Measurements from ENCODE around the gene FAM167B.

FAM167B gene

DNA sequence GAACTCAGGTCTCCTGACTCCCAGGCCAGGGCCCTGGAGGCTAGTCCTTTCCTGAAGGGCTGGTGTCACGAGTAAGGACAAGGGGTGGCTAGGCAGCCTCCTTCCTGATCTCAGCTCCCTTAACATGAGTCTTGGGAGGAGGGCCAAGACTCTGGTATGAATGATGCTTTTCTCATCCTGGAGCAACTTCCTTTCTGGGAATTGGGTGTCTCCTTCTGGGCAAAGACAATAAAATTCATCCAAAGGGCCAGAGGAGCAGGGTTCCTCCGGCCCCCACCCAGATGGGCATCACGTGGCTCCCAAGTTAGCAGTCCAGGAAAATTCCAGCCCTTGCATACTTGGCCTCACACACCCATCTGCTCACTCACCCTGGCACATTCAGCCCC, at the start of gene FAM167B:
FAM167B (plus strand) TSS at position 335 of the 386 bp plus-strand sequence. CDS start 200 bp downstream, outside the sequence.
- no peak for DNase-seq (ENCODE audit: low spot score)

DNA sequence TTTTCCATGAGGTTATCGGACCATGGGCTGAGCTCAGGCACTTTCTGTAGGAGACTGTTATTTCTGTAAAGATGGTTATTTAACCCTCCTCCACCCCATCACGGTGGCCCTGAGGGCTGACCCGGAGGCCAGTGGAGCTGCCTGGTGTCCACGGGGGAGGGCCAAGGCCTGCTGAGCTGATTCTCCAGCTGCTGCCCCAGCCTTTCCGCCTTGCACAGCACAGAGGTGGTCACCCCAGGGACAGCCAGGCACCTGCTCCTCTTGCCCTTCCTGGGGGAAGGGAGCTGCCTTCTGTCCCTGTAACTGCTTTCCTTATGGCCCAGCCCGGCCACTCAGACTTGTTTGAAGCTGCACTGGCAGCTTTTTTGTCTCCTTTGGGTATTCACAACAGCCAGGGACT, 49.2 kb upstream of the FAM167B start:
- no peak for DNase-seq (ENCODE audit: low spot score)

DNA sequence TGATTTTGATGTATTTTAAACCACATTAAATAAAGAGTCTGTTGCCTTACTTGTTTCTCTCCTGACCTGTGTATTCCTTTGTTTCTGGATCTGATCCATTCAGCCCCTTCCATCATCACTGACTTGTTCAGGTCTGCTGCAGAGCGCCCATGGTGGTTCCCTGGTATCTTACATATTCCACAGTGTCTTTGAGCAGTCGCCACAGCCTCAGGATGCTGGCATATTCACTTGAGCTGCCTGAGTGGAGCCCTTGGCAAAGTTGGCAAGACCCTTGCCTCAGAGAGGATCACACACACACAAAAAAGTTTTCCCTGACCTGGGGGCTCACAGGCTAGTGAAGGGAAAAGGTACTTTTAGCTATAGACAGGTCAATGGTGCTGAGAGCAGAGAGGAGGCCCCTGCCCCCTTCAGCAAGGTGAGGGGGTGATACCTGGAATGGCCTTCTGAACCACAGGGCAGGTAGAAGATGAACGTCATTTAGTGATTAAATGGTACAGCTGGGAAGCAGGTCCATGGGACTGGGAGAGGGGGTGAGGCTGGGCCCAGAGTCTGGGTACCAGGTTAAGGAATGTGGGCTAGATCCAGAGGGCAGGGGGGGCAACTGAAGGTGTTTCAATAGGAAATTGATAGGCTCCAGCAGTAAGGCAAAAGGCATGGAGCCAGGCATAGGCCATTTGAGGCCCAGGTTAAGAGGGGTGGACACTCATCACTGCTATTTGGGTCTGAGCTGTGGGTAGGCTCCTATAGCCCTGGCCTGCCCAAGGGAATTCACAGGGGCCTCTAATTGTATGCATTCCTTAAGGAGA, 48.6 kb upstream of the FAM167B start:
- no peak for DNase-seq (ENCODE audit: low spot score)

DNA sequence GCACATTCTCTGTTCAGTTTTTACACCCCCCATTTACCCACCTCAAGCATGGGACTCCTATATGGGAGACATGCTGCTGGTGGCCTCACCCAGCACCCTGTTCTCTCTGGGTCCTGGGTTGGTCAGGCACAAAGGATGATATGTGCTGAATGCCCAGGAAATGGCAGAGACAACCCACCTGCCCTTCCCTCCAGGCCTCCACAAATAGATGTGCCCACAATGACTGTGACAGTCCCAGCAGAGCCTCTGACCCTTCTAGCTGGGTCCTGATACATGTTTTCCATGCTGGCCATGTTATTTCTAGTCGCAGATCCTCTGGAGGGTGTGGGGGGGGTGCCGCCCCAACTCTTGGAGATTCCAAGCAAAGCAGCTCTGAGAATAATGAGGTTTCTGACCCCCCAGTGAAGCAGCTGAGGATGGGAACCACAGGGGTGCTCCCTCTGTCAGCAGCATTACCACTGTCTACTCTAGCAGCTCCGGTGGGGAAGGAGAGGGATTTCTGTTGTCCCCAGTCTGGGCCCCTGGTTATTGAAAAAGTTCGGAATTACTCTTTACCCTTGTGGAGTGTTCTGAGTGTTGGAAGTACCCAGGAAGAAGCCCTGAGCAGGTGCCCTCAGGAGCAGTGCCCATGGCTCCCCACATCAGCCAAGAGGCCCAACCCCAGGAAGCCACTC, 47.8 kb upstream of the FAM167B start:
- no peak for DNase-seq (ENCODE audit: low spot score)

DNA sequence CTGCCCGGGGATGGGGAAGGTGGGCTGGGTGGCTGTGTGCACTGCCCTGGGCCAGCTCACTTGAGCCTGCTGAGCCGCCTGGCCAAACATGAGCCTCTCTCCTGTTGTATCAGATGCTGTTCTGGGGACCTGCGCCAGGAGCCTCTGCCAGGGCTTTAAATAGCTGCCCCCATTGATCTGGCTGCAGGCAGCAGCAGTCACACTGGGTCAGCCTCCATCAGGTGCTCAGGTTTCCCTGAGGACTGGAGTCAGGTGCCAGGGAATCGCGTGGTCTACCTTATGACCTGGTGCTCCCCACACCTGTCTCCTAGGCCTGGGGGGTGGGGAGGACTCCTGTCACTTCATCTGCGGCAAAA, 47.3 kb upstream of the FAM167B start:
- DNase-seq (ENCODE audit: low spot score), result peak; percentile 31

DNA sequence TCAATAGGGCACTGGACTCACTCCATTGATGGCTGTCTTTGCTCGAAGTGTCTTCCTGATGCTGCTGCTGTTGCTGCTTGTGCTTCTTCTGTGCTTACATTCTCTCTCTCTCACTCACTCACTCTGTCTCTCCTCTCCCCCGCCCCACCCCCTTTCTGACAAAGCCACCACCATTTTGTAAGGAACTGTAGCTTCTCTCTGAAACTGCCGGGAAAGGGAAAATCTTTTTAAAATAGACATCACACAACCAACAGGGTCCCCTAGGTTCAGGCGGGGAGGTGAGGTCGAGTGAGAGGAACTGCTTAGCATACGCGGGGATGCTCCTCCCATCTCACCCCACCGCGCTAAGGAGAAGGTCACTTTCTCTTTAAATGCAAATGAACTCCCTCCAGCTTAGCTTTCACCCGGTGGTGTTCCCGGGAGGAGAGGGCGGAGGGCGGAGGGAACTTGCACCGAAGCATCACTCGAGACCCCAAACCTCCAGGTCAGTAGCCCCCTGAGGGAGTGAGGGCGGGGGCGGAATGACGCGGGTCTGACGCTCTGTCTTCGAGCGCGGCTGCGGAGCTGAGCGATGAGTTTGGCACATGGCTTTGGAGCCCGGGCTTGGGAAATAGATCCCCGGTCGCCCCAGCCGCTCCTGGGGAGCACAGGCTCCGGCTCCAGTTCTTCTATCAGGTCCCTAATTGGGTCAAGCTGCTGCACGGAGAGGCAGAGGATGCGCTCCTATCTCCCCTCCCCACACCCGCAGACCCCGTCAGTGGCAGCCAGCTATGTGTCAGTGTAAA, 46.6 kb upstream of the FAM167B start, which contains the start of gene CCDC28B:
CCDC28B (plus strand) TSS at position 370 of the 785 bp plus-strand sequence. CDS start 1,341 bp downstream, outside the sequence.
- DNase-seq (ENCODE audit: low spot score), result peak; percentile 86

DNA sequence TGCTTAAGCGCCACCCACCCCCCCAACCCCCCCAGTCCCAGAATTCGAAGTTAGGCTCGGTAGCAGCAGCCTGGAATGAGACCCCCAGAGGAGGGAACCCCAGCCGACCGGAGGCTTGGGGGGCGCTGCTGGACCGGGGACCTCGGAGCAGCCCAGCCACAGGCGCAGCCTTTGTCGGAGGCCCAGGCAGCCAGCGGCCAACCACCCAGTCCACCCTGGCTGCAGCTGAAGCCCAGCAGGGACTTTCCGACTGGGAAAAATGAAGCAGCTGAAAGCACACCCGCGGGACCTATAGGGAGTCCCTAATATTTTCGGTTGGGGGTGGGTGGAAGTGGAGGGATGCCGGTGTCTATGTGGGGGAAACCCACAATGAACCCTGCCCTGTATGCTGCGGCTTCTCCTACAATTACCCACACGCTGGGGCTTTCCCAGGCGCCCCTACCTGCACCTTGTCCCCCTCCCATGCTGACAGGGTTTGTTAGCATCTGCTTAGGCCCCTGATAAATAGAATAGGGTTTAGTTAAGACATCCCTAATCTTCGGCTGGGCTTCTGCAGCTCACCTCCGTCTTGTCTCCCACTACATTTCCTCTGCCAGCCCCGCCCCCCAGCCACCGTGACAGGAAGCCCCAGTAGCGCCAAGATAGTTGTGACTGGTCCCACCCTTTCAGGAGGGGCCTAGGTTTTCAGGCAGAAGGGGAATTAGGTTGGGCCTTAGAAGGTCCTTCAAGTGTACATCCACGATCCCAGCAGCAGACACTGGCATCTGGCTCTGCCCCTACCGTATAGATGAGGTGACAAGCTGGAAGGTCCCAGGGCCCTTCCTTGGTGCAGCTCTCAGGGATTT, 45.8 kb upstream of the FAM167B start:
- peak; percentile 70 for DNase-seq (ENCODE audit: low spot score)

DNA sequence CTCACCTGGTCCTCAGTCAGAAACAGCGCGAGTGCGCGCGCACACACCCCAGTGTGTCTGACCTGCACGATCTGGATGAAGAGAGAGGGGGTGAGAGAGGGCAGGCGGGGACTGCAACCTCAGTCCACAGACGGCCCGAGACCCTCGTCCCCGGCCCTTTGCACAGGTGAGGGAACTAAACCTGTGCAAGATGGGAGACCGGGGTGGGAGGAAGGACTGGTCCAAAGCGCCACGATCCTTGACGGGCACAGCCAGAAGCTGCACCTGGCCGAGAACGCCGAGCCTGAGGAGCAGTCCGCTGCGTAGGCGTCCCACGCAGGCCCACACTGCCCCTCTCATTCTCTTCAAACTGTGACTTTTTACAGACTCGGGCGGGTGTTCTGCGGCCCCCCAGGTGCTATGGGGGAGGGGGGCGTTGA, 42.1 kb upstream of the FAM167B start:
- DNase-seq (ENCODE audit: low spot score), result no peak

DNA sequence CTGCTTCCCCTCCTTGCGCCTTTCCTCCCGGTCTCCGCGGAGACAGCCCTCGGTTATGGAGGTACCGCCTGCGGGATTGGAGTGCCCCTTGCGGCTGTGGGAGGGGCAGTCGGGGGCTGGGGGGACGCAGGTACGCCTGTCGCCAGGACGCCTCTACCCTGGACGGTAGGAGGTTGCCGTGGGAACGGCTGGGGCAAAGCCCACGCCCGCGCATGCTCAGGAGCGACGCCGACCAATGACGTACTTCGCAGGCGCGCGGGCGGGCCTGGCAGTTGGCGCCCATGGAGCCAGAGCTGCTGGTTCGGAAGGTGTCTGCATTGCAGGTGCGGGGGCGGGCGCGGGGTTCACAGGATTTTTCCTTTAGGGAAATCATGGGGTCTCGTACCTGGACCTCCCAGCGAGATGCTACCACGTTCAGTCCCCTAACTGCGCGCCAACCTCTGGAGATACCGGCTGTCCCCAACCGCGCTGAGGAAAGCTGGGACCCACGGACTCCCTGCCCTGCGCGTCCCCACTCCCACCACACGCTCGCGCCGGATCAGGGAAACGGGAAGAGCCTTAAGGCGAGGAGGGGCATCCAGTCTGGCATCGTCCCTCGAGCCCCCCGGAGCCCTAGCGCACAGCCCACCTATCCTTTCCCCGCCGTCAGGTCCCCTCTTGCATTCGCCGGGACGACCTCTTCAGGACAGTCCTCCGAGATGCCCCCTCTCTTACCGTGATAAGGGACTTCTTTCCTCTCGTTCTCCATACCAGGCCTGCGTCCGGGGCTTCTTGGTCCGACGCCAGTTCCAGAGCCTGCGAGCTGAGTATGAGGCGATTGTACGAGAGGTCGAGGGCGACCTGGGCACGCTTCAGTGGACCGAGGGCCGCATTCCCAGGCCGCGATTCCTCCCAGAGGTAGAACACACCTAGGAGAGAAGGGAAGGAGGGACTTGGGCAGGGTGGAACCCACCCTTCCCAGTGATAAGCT, 41.3 kb upstream of the FAM167B start, which contains the start of gene IQCC:
IQCC (plus strand) TSS at position 271 of the 970 bp plus-strand sequence; CDS start at position 282, 11 bp downstream.
- DNase-seq (ENCODE audit: low spot score), result peak; percentile 97

DNA sequence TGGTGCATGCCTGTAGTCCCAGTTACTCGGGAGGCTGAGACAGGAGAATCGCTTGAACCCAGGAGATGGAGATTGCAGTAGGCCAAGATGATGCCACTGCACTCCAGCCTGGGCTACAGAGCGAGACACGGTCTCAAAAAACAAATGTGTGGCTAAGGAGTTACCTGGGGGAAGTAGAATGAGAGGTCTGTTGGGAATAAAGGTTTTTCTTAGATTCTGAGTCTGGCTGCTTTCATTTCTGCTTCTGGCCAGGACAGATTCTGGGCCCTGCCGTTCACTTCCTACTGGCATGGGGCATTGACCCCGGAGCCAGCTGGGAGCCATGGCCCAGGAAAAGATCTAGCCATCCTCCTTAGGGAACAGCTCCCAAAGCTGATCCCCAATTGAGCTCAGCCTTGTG, 38.6 kb upstream of the FAM167B start:
- DNase-seq (ENCODE audit: low spot score), result no peak

DNA sequence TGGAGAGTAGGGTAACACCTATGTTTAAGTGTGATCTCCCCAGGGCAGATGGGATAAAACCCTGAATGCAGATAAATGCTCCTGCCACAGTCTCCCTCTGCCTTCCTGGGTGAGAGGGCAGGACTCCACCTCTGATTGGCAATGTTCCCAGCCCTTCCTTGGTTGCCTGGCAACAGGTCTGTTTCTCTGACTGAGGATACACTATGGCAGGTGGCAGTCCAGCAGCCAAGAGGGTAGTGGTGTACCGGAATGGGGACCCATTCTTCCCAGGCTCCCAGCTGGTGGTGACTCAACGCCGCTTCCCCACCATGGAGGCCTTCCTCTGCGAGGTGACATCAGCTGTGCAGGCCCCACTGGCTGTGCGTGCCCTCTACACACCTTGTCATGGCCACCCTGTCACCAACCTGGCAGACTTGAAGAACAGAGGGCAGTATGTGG, 38.1 kb upstream of the FAM167B start, which contains the start of gene DCDC2B:
DCDC2B (plus strand) TSS at position 199 of the 438 bp plus-strand sequence; CDS start at position 204, 5 bp downstream.
- DNase-seq (ENCODE audit: low spot score), result peak; percentile 33

DNA sequence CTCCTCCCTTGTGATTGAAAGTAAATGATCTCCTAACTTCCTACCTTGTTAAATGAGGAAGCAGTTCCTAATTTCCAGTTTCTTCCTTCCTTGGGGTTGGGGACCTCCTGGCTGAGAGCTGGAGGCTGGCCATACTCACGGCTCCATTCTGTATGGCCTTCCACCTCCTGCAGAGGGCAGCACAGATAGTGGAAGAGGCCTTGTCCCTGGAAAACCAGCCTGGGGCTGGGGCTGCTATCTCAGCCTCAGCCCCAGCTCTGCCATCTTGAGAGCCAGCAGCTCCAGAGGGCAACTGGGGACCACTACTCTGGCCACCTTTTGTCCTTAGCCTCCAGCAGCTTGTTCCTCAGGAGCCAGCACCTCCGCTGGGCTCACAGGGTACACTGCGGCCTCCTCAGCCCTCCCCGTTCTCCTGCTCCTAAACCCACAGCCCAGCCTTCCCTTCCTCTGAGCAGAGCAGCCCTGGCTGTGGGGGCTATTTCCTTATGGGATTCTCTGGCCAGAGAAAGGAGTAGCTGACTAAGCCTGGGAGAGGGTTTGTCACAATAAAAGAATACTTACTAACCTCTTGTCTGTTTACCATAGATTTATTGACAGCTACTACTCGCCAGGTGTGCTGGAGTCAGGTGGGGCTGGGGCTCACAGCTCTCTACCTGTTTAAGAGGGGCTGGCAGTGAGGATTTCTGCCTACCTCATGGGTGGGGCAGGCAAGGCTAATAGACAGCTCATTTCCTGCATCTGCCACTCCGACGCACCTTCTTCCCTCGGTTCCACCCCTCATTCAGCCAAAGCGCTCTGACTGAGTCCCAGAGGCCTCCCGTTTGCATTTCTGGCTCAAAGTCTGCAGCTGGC, 31.2 kb upstream of the FAM167B start:
- peak; percentile 81 for DNase-seq (ENCODE audit: low spot score)

DNA sequence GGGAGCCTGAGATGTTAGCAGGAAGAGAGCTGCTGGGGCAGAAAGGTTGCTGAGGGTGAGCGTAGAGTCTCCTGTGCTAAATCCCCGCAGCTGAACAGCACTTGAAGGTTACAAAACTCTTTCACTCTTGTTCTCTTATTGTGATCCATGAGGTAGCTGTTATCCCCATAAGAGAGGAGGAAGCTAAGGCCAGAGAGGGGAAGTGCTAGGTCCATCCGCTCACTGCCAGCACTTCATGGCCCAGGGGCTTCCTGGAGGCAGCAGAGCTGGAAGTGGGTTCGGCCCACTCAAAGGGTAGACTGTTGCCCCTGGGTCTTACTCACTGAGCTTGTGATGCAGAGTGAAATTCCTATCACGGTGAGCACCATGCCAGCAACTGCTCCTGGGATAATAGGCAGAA, 30.5 kb upstream of the FAM167B start:
- DNase-seq (ENCODE audit: low spot score), result no peak

DNA sequence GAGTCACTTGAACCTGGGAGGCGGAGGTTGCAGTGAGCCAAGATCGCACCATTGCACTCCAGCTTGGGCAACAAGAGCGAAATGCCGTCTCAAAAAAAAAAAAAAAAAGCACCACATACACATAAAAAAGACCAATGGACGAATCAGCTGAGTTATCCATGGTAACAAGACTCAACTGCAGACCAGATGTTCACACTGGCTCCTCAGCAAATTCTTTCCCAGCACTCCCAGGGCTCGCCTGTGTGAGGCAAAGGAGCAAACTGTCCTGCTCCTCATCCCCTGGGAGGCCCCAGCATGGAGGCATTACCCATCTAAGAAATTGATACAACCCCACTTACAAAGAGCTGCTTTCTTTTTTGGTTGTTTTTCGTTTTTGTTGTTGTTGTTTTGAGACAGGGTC, 28.0 kb upstream of the FAM167B start:
- no peak for DNase-seq (ENCODE audit: low spot score)

DNA sequence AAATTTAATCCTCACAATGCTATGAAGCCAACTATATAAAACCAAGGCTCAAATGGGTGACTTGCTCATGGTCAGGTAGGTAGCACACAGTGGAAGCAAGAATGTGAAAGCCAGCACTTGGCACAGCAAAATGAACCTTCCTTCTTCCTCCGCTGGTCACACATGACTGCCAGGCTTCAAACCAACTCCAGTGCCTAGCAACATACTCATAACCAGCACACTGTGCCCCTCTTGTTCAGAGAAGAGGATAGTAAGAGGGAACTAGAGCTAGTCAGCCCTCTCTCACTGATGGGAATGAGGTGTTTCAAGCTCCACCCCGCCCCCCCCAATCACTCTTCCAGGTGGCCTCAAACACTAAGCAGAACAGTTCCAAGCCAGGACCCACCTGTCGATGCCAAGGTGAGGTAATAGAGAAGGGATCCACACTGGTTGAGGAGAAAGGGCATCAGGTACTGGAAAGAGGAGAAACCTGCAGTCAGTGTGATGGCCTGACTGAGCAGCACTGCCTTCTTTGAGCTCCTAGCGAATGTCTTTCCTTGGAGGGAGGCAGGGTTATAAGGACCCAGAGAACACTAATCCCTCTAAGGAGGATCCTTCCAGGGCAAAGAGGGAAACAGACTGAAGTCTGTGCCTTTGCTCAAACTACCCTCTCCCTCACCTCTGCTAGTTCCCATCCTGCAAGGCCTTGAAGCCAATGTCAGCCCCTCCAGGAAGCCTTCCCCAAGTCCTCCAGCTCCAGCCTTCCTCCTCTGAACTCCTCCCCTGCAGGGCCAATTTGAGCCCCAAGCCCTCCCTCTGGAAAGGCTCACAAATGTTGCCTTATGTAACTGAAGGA, 26.1 kb upstream of the FAM167B start:
- DNase-seq (ENCODE audit: low spot score), result no peak

DNA sequence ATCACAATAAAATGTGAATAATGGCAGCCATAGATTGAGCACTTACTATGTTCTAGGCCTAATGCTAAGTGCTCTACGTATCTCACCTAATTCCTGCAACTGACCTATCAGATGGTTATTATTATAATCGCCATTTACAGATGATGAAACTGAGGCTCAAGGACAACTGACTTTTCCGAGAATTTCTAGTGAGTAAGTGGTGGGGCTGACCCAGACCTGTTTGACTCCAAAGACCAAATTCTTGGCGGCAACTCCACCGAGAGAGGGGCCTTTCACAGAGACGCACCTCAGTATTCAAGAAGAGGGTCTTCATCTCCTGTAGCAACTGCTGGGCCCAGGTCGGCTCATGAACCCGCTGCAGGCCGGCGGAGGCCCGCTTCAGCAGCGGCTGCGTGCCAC, 25.4 kb upstream of the FAM167B start:
- DNase-seq (ENCODE audit: low spot score), result no peak

DNA sequence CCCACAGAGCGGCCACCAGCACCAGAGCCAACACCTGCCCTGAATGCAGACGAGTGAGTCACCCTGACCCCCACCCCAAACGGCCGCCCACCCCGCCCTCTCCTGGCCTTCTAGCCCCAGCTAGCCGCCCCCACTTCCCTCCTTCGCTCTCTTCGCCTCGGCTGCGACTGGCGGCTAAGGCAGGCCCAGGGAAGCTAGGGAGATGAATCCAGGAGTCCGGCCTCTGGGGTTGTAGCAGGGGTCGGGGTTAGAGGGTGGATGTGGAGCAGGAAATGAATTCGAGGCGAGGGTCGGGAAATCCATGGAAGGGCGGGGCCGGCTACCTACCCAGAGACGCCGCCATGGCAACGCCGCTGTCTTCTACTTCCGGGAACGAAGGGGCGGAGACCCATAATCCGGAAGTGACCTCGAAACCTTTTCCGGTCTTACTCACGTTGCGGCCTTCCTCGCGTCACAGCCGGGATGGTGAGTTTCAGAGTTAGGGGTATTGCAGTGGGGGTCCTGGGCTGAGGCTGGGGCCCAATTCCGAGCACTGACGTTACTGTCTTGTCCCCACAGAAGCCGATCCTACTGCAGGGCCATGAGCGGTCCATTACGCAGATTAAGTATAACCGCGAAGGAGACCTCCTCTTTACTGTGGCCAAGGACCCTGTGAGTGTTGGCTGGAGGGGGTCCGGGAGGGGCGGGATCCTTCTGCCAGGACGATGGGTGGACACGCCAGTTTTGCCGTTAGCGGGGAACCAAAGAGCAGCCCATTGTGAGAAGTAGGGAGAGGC, 24.9 kb upstream of the FAM167B start, which contains the start of the genes EIF3I and TMEM234:
EIF3I (plus strand) TSS at position 428 of the 776 bp plus-strand sequence; CDS start at position 463, 35 bp downstream.
TMEM234 (minus strand) TSS at position 374 of the 776 bp plus-strand sequence; CDS start at position 343, 31 bp downstream.
- peak; percentile 95 for DNase-seq (ENCODE audit: low spot score)

Data from iPS-NIHi11 (cell line).